Activated T-helper 2 cell treated with anti-CD3 and anti-CD28 coated beads, Interferon-gamma antibody, Interleukin-2, Interleukin-4, amounts not matched to agents 10 μg/mL and 5 μg/mL and 100 μg/mL, durations not matched to agents 14 hours and 24 hours and 36 hours (primary cell): ENCODE measurements around the gene HDLBP. TPM values are rescaled to one million over a fixed set of nuclear protein-coding genes. Genes with fewer than 3 reads are reported as not detected.
A peak's percentile ranks its signal among the peaks of the same experiment; 100 is the strongest.
"Not testable (repeated sequence)": the region's sequence is repeated elsewhere in the genome, so short reads cannot be mapped to it uniquely, and the experiment has no call there.

Experiments used
- DNase-seq: peaks from one replicate; pipeline ENCODE4 v3.0.0; 2021; ENCODE audit warnings: low spot score
- H3K27ac Mint-ChIP-seq: one replicate; pipeline ENCODE4 v1.8.0; 2021; ENCODE audit warnings: mixed read lengths
- H3K27me3 Mint-ChIP-seq: one replicate; pipeline ENCODE4 v1.8.0; 2021; ENCODE audit warnings: low read depth, mixed read lengths
- H3K36me3 Mint-ChIP-seq: one replicate; pipeline ENCODE4 v1.8.0; 2021; ENCODE audit warnings: low read depth, mixed read lengths
- H3K4me1 Mint-ChIP-seq: one replicate; pipeline ENCODE4 v1.8.0; 2021; ENCODE audit warnings: low read depth, mixed read lengths
- H3K4me3 Mint-ChIP-seq: one replicate; pipeline ENCODE4 v1.8.0; 2021; ENCODE audit warnings: low read depth, mild to moderate bottlenecking, moderate library complexity, mixed read lengths
- H3K9me3 Mint-ChIP-seq: one replicate; pipeline ENCODE4 v1.8.0; 2021; ENCODE audit warnings: mixed read lengths
- intact Hi-C: fragments of 100-400 bp; cut with micrococcal nuclease; formaldehyde crosslinking; loops from one replicate; pipeline ENCODE4 v1.15.1; 2023
- total RNA-seq: library from RNA; stranded (reverse); gene quantifications from 2 replicates; pipeline ENCODE4 v1.2.3, GENCODE V29; 2022

The HDLBP gene
- total RNA-seq, 1 donor from 2014 or later = 282 TPM

GRCh38 chr2:241321886-241322285 lies 6.4 kb upstream of the HDLBP start:
- no peak overlapping the region for H3K27ac Mint-ChIP-seq
- H3K4me1 Mint-ChIP-seq = peaks cover 56% of the 10 kb centered on the region
- no peak overlapping the region for H3K4me3 Mint-ChIP-seq
- intact Hi-C loops = no loop called here
- H3K9me3 Mint-ChIP-seq = no peaks in the 10 kb centered on the region
- H3K36me3 Mint-ChIP-seq = peaks cover 68% of the 10 kb centered on the region
- H3K27me3 Mint-ChIP-seq = no peaks in the 10 kb centered on the region
- DNase-seq = no peak

GRCh38 chr2:241321033-241321432 lies 5.6 kb upstream of the HDLBP start:
- H3K27ac Mint-ChIP-seq = no peak overlapping the region

GRCh38 chr2:241320394-241320793 lies 4.9 kb upstream of the HDLBP start:
- Mint-ChIP-seq H3K4me3 (no peak overlapping the region), H3K27me3 (no peaks in the 10 kb centered on the region), H3K9me3 (no peaks in the 10 kb centered on the region), H3K36me3 (peaks cover 66% of the 10 kb centered on the region), H3K27ac (no peak overlapping the region), H3K4me1 (peaks cover 58% of the 10 kb centered on the region)
- no peak for DNase-seq
- intact Hi-C loops = no loop called here

More at GRCh38 chr2:241321033-241321432, 5.6 kb upstream of the HDLBP start:
- DNase-seq = no peak
- Mint-ChIP-seq H3K4me1 (peaks cover 58% of the 10 kb centered on the region), H3K4me3 (no peak overlapping the region), H3K9me3 (no peaks in the 10 kb centered on the region), H3K36me3 (peaks cover 68% of the 10 kb centered on the region), H3K27me3 (no peaks in the 10 kb centered on the region)
- intact Hi-C loops = no loop called here

- H3K27ac Mint-ChIP-seq, DNase-seq, H3K27me3 Mint-ChIP-seq, H3K9me3 Mint-ChIP-seq: not testable (repeated sequence)
- intact Hi-C loops = loop anchor here (10.0 kb wide), 1 partner anchor 1294 kb away; the partner anchor contains the start of gene NDUFA10
- Mint-ChIP-seq H3K36me3 (peaks cover 54% of the 10 kb centered on the region), H3K4me3 (peak overlapping the region; percentile 10), H3K4me1 (peaks cover 51% of the 10 kb centered on the region)
These were observed 3.4 kb upstream of the HDLBP start for GRCh38 chr2:241318830-241319229.

GRCh38 chr2:241317391-241317790 lies 1.9 kb upstream of the HDLBP start:
- intact Hi-C loops = loop anchor here (10.0 kb wide), 1 partner anchor 1293 kb away; the partner anchor contains the start of gene NDUFA10
- peak overlapping the region; percentile 97 for H3K27ac Mint-ChIP-seq
- H3K27me3 Mint-ChIP-seq = no peaks in the 10 kb centered on the region
- peaks cover 54% of the 10 kb centered on the region for H3K36me3 Mint-ChIP-seq
- no peak for DNase-seq
- peaks cover 56% of the 10 kb centered on the region for H3K4me1 Mint-ChIP-seq
- peak overlapping the region; percentile 94 for H3K4me3 Mint-ChIP-seq
- H3K9me3 Mint-ChIP-seq = no peaks in the 10 kb centered on the region

GRCh38 chr2:241316825-241317224 lies 1.4 kb upstream of the HDLBP start:
- H3K9me3 Mint-ChIP-seq = no peaks in the 10 kb centered on the region
- intact Hi-C loops = loop anchor here (10.0 kb wide), 1 partner anchor 1292 kb away; the partner anchor contains the start of gene NDUFA10
- peak overlapping the region; percentile 97 for H3K27ac Mint-ChIP-seq
- peaks cover 54% of the 10 kb centered on the region for H3K36me3 Mint-ChIP-seq
- H3K27me3 Mint-ChIP-seq = no peaks in the 10 kb centered on the region
- peaks cover 58% of the 10 kb centered on the region for H3K4me1 Mint-ChIP-seq
- H3K4me3 Mint-ChIP-seq = peak overlapping the region; percentile 94
- no peak for DNase-seq

- peak within 1 kb of the TSS; percentile 100 for H3K27ac Mint-ChIP-seq
These were observed 583 bp upstream of the HDLBP start, which contains the start of gene SEPTIN2 for GRCh38 chr2:241315879-241316631. SEPTIN2 (plus strand) TSS chr2:241315925; CDS start chr2:241324233, 8,308 bp downstream.

GRCh38 chr2:241314226-241315092 lies 1.0 kb downstream of the HDLBP start:
- DNase-seq = no peak
- Mint-ChIP-seq H3K36me3 (peaks cover 46% of the 10 kb centered on the region), H3K27me3 (no peaks in the 10 kb centered on the region), H3K4me1 (peaks cover 60% of the 10 kb centered on the region), H3K9me3 (no peaks in the 10 kb centered on the region), H3K4me3 (peak overlapping the region; percentile 94), H3K27ac (peak overlapping the region; percentile 77)
- intact Hi-C loops = loop anchor here (1.0 to 10.0 kb wide), 7 partner anchors 42 to 1290 kb away; partner anchors contain the start of genes DUSP28, FARP2, NDUFA10 and STK25

More at GRCh38 chr2:241315879-241316631, 583 bp upstream of the HDLBP start, which contains the start of gene SEPTIN2:
- intact Hi-C loops = loop anchor here (1.0 to 10.0 kb wide), 7 partner anchors 40 to 1291 kb away; partner anchors contain the start of genes DUSP28, FARP2, NDUFA10 and STK25
- peak within 1 kb of the TSS; percentile 94 for H3K4me3 Mint-ChIP-seq
- no peaks in the 10 kb centered on the region for H3K9me3 Mint-ChIP-seq
- peak; percentile 77 for DNase-seq
- peaks cover 58% of the 10 kb centered on the region for H3K4me1 Mint-ChIP-seq
- H3K36me3 Mint-ChIP-seq = peaks cover 52% of the 10 kb centered on the region
- no peaks in the 10 kb centered on the region for H3K27me3 Mint-ChIP-seq

GRCh38 chr2:241313543-241314095 lies 1.9 kb downstream of the HDLBP start:
- intact Hi-C loops = loop anchor here (2.0 to 10.0 kb wide), 4 partner anchors 195 to 1289 kb away; partner anchors contain the start of genes DUSP28, NDUFA10 and STK25
- DNase-seq = no peak
- H3K4me3 Mint-ChIP-seq = peak overlapping the region; percentile 94
- H3K27ac Mint-ChIP-seq = peak overlapping the region; percentile 64
- H3K4me1 Mint-ChIP-seq = peaks cover 62% of the 10 kb centered on the region
- H3K36me3 Mint-ChIP-seq = peaks cover 52% of the 10 kb centered on the region
- no peaks in the 10 kb centered on the region for H3K27me3 Mint-ChIP-seq
- no peaks in the 10 kb centered on the region for H3K9me3 Mint-ChIP-seq

- Mint-ChIP-seq H3K27me3 (no peaks in the 10 kb centered on the region), H3K4me3 (no peak overlapping the region), H3K9me3 (no peaks in the 10 kb centered on the region), H3K4me1 (peaks cover 54% of the 10 kb centered on the region), H3K27ac (no peak overlapping the region), H3K36me3 (peaks cover 43% of the 10 kb centered on the region)
- DNase-seq = no peak
- intact Hi-C loops = loop anchor here (10.0 kb wide), 1 partner anchor 1287 kb away; the partner anchor contains the start of gene NDUFA10
These were observed 3.4 kb downstream of the HDLBP start for GRCh38 chr2:241312082-241312481.

- Mint-ChIP-seq H3K27ac (peak overlapping the region; percentile 54), H3K9me3 (no peaks in the 10 kb centered on the region), H3K4me3 (no peak overlapping the region), H3K27me3 (no peaks in the 10 kb centered on the region), H3K36me3 (peaks cover 34% of the 10 kb centered on the region), H3K4me1 (peaks cover 50% of the 10 kb centered on the region)
- intact Hi-C loops = loop anchor here (10.0 kb wide), 1 partner anchor 1286 kb away; the partner anchor contains the start of gene NDUFA10
- DNase-seq = no peak
These were observed 4.4 kb downstream of the HDLBP start for GRCh38 chr2:241310917-241311566.
